ENCODE measurements around the gene KIF1B.
A peak's percentile ranks its signal among the peaks of the same experiment; 100 is the strongest.
"Not testable (repeated sequence)": the region's sequence is repeated elsewhere in the genome, so short reads cannot be mapped to it uniquely, and the experiment has no call there.

KIF1B gene

GRCh38 chr1:10216090-10216749, 5.8 kb downstream of the KIF1B start:
- Histone ChIP-seq H3K4me2 (ENCODE audit: low read length) (peak overlapping the region; percentile 67), H3K36me3 (ENCODE audit: insufficient read depth, low read length) (no peaks in the 10 kb centered on the region), H3K4me1 (ENCODE audit: control insufficient read depth, insufficient read depth, low read length) (peaks cover 45% of the 10 kb centered on the region), H3K9me3 (replicated peaks; ENCODE audit: low read length) (no peaks in the 10 kb centered on the region), H3K4me3 (ENCODE audit: low read length) (no peak overlapping the region), H3K27me3 (ENCODE audit: control insufficient read depth, insufficient read depth, low read length) (no peaks in the 10 kb centered on the region), H3K9ac (ENCODE audit: low read depth, low read length) (peak overlapping the region; percentile 33)

GRCh38 chr1:10217748-10218441, 7.5 kb downstream of the KIF1B start:
- Histone ChIP-seq H3K9me3 (replicated peaks; ENCODE audit: low read length) (no peaks in the 10 kb centered on the region), H3K4me3 (ENCODE audit: low read length) (no peak overlapping the region), H3K27me3 (ENCODE audit: control insufficient read depth, insufficient read depth, low read length) (no peaks in the 10 kb centered on the region), H3K36me3 (ENCODE audit: insufficient read depth, low read length) (no peaks in the 10 kb centered on the region), H3K4me1 (ENCODE audit: control insufficient read depth, insufficient read depth, low read length) (peaks cover 38% of the 10 kb centered on the region), H3K9ac (ENCODE audit: low read depth, low read length) (no peak overlapping the region), H3K4me2 (ENCODE audit: low read length) (peak overlapping the region; percentile 69)

- H3K36me3 ChIP-seq (ENCODE audit: insufficient read depth, low read length) = no peaks in the 10 kb centered on the region
- H3K9me3 ChIP-seq (replicated peaks; ENCODE audit: low read length) = no peaks in the 10 kb centered on the region
- H3K4me1 ChIP-seq (ENCODE audit: control insufficient read depth, insufficient read depth, low read length) = peaks cover 31% of the 10 kb centered on the region
- no peak overlapping the region for H3K4me3 ChIP-seq (ENCODE audit: low read length)
- no peak overlapping the region for H3K9ac ChIP-seq (ENCODE audit: low read depth, low read length)
- no peak overlapping the region for H3K4me2 ChIP-seq (ENCODE audit: low read length)
- no peaks in the 10 kb centered on the region for H3K27me3 ChIP-seq (ENCODE audit: control insufficient read depth, insufficient read depth, low read length)
Measured at GRCh38 chr1:10220200-10220599, 9.8 kb downstream of the KIF1B start.

- not testable (repeated sequence) for H3K9me3 ChIP-seq (replicated peaks; ENCODE audit: low read length); H3K4me2 ChIP-seq (ENCODE audit: low read length); H3K4me3 ChIP-seq (ENCODE audit: low read length); H3K27me3 ChIP-seq (ENCODE audit: control insufficient read depth, insufficient read depth, low read length); H3K36me3 ChIP-seq (ENCODE audit: insufficient read depth, low read length); H3K9ac ChIP-seq (ENCODE audit: low read depth, low read length)
- H3K4me1 ChIP-seq (ENCODE audit: control insufficient read depth, insufficient read depth, low read length) = peaks cover 36% of the 10 kb centered on the region
Measured at GRCh38 chr1:10220657-10221056, 10.3 kb downstream of the KIF1B start.

GRCh38 chr1:10225573-10225972, 15.2 kb downstream of the KIF1B start:
- Histone ChIP-seq H3K9me3 (replicated peaks; ENCODE audit: low read length) (no peaks in the 10 kb centered on the region), H3K4me2 (ENCODE audit: low read length) (no peak overlapping the region), H3K27me3 (ENCODE audit: control insufficient read depth, insufficient read depth, low read length) (no peaks in the 10 kb centered on the region), H3K4me3 (ENCODE audit: low read length) (no peak overlapping the region), H3K4me1 (ENCODE audit: control insufficient read depth, insufficient read depth, low read length) (peaks cover 8% of the 10 kb centered on the region), H3K9ac (ENCODE audit: low read depth, low read length) (no peak overlapping the region), H3K36me3 (ENCODE audit: insufficient read depth, low read length) (no peaks in the 10 kb centered on the region)

GRCh38 chr1:10228528-10228927, 18.2 kb downstream of the KIF1B start:
- no peaks in the 10 kb centered on the region for H3K36me3 ChIP-seq (ENCODE audit: insufficient read depth, low read length)
- peaks cover 8% of the 10 kb centered on the region for H3K4me1 ChIP-seq (ENCODE audit: control insufficient read depth, insufficient read depth, low read length)
- no peaks in the 10 kb centered on the region for H3K9me3 ChIP-seq (replicated peaks; ENCODE audit: low read length)
- H3K9ac ChIP-seq (ENCODE audit: low read depth, low read length) = no peak overlapping the region
- H3K4me2 ChIP-seq (ENCODE audit: low read length) = no peak overlapping the region
- H3K27me3 ChIP-seq (ENCODE audit: control insufficient read depth, insufficient read depth, low read length) = no peaks in the 10 kb centered on the region
- H3K4me3 ChIP-seq (ENCODE audit: low read length) = no peak overlapping the region

- Histone ChIP-seq H3K36me3 (ENCODE audit: insufficient read depth, low read length) (peaks cover 7% of the 10 kb centered on the region), H3K9ac (ENCODE audit: low read depth, low read length) (no peak overlapping the region), H3K4me3 (ENCODE audit: low read length) (no peak overlapping the region), H3K4me1 (ENCODE audit: control insufficient read depth, insufficient read depth, low read length) (peaks cover 8% of the 10 kb centered on the region), H3K27me3 (ENCODE audit: control insufficient read depth, insufficient read depth, low read length) (no peaks in the 10 kb centered on the region), H3K4me2 (ENCODE audit: low read length) (no peak overlapping the region), H3K9me3 (replicated peaks; ENCODE audit: low read length) (no peaks in the 10 kb centered on the region)
Measured at GRCh38 chr1:10229903-10230302, 19.5 kb downstream of the KIF1B start.

- Histone ChIP-seq H3K9me3 (replicated peaks; ENCODE audit: low read length) (no peaks in the 10 kb centered on the region), H3K4me1 (ENCODE audit: control insufficient read depth, insufficient read depth, low read length) (peaks cover 7% of the 10 kb centered on the region), H3K4me3 (ENCODE audit: low read length) (no peak overlapping the region), H3K36me3 (ENCODE audit: insufficient read depth, low read length) (peaks cover 7% of the 10 kb centered on the region), H3K27me3 (ENCODE audit: control insufficient read depth, insufficient read depth, low read length) (no peaks in the 10 kb centered on the region), H3K4me2 (ENCODE audit: low read length) (no peak overlapping the region), H3K9ac (ENCODE audit: low read depth, low read length) (no peak overlapping the region)
Measured at GRCh38 chr1:10232163-10232562, 21.8 kb downstream of the KIF1B start.

GRCh38 chr1:10236405-10237156, 26.2 kb downstream of the KIF1B start:
- H3K4me3 ChIP-seq (ENCODE audit: low read length) = no peak overlapping the region
- no peak overlapping the region for H3K9ac ChIP-seq (ENCODE audit: low read depth, low read length)
- H3K4me2 ChIP-seq (ENCODE audit: low read length) = no peak overlapping the region
- peaks cover 7% of the 10 kb centered on the region for H3K36me3 ChIP-seq (ENCODE audit: insufficient read depth, low read length)
- no peaks in the 10 kb centered on the region for H3K9me3 ChIP-seq (replicated peaks; ENCODE audit: low read length)
- H3K4me1 ChIP-seq (ENCODE audit: control insufficient read depth, insufficient read depth, low read length) = peaks cover 8% of the 10 kb centered on the region
- no peaks in the 10 kb centered on the region for H3K27me3 ChIP-seq (ENCODE audit: control insufficient read depth, insufficient read depth, low read length)

GRCh38 chr1:10237157-10237539, 26.8 kb downstream of the KIF1B start:
- H3K4me1 ChIP-seq (ENCODE audit: control insufficient read depth, insufficient read depth, low read length) = peaks cover 8% of the 10 kb centered on the region
- H3K36me3 ChIP-seq (ENCODE audit: insufficient read depth, low read length) = peaks cover 7% of the 10 kb centered on the region
- no peaks in the 10 kb centered on the region for H3K9me3 ChIP-seq (replicated peaks; ENCODE audit: low read length)
- H3K27me3 ChIP-seq (ENCODE audit: control insufficient read depth, insufficient read depth, low read length) = no peaks in the 10 kb centered on the region
- no peak overlapping the region for H3K4me2 ChIP-seq (ENCODE audit: low read length)
- H3K9ac ChIP-seq (ENCODE audit: low read depth, low read length) = no peak overlapping the region
- H3K4me3 ChIP-seq (ENCODE audit: low read length) = no peak overlapping the region

GRCh38 chr1:10242135-10242534, 31.8 kb downstream of the KIF1B start:
- Histone ChIP-seq H3K9me3 (replicated peaks; ENCODE audit: low read length) (no peaks in the 10 kb centered on the region), H3K4me1 (ENCODE audit: control insufficient read depth, insufficient read depth, low read length) (peaks cover 2% of the 10 kb centered on the region), H3K27me3 (ENCODE audit: control insufficient read depth, insufficient read depth, low read length) (no peaks in the 10 kb centered on the region)

More at GRCh38 chr1:10242135-10242534, 31.8 kb downstream of the KIF1B start:
- Histone ChIP-seq H3K4me3 (ENCODE audit: low read length) (no peak overlapping the region), H3K9ac (ENCODE audit: low read depth, low read length) (no peak overlapping the region), H3K4me2 (ENCODE audit: low read length) (no peak overlapping the region), H3K36me3 (ENCODE audit: insufficient read depth, low read length) (no peaks in the 10 kb centered on the region)

All from skeletal muscle satellite cell (primary cell).